CD14-positive monocyte (primary cell): ENCODE measurements around the gene ST3GAL3. TPM values are rescaled to one million over a fixed set of nuclear protein-coding genes. Genes with fewer than 3 reads are reported as not detected.
A peak's percentile ranks its signal among the peaks of the same experiment; 100 is the strongest.

ENCODE experiments used
- DNase-seq, 3 donors: peaks; one replicate each; pipeline ENCODE4 v3.0.0-alpha.2; 2011 to 2022
- H2AFZ ChIP-seq: 2 replicates; pipeline ENCODE4 v1.6.0; 2012; ENCODE audit warnings: mild to moderate bottlenecking, low read depth, low read length, inconsistent platforms; ENCODE audit not compliant: insufficient read depth, poor library complexity, severe bottlenecking
- H3K27ac ChIP-seq, 2 donors: 1 replicate in 1 of 2; 2 replicates in 1 of 2; pipeline ENCODE4 v1.5.1; 2012 to 2013; ENCODE audit warnings: low read length in 2 of 2, control low read depth in 1 of 2, inconsistent platforms in 1 of 2, low read depth in 1 of 2, mild to moderate bottlenecking in 1 of 2
- H3K27me3 ChIP-seq, 2 donors: one replicate each; pipeline versions ENCODE4 v1.6.0 to v1.6.1; 2011 to 2013; ENCODE audit warnings: low read length in 2 of 2; ENCODE audit not compliant: control insufficient read depth in 2 of 2, insufficient read depth in 2 of 2
- H3K36me3 ChIP-seq, 2 donors: replicated peaks in 1 of 2; 1 replicate in 1 of 2; 2 replicates in 1 of 2; pipeline versions ENCODE4 v1.5.1 to v1.6.1; 2012 to 2013; ENCODE audit warnings: low read length in 2 of 2, control low read depth in 1 of 2, inconsistent platforms in 1 of 2, mild to moderate bottlenecking in 1 of 2; ENCODE audit not compliant: insufficient read depth in 2 of 2, control insufficient read depth in 1 of 2
- H3K4me1 ChIP-seq, 2 donors: 1 replicate in 1 of 2; 2 replicates in 1 of 2; pipeline versions ENCODE4 v1.5.1 to v1.6.1; 2012 to 2013; ENCODE audit warnings: low read length in 2 of 2, control low read depth in 1 of 2, inconsistent platforms in 1 of 2, mild to moderate bottlenecking in 1 of 2, moderate library complexity in 1 of 2; ENCODE audit not compliant: insufficient read depth in 2 of 2, control insufficient read depth in 1 of 2
- H3K4me2 ChIP-seq: replicated peaks from 2 replicates; pipeline ENCODE3; 2012; ENCODE audit warnings: low read length, moderate library complexity, mild to moderate bottlenecking; ENCODE audit not compliant: poor library complexity, severe bottlenecking; ENCODE audit errors: extremely low read depth
- H3K4me3 ChIP-seq, 3 experiments: fragments of 200-600 bp in 1 of 3; sonication (generic) in 1 of 3; replicated peaks in 1 of 3; 1 replicate in 2 of 3; 2 replicates in 1 of 3; pipeline ENCODE4 v1.5.1; 2011 to 2013; ENCODE audit warnings: low read length in 3 of 3, mild to moderate bottlenecking in 3 of 3, control low read depth in 2 of 3, low read depth in 2 of 3, inconsistent platforms in 1 of 3, moderate library complexity in 1 of 3
- H3K79me2 ChIP-seq: 2 replicates; pipeline ENCODE4 v1.6.0; 2012; ENCODE audit warnings: mild to moderate bottlenecking, control low read depth, inconsistent platforms, low read length, moderate library complexity; ENCODE audit not compliant: insufficient read depth
- H3K9ac ChIP-seq: 2 replicates; pipeline ENCODE4 v1.6.0; 2017; ENCODE audit warnings: low read length, mild to moderate bottlenecking; ENCODE audit not compliant: insufficient read depth, poor library complexity, severe bottlenecking
- H3K9me3 ChIP-seq, 2 donors: replicated peaks in 1 of 2; 1 replicate in 1 of 2; 2 replicates in 1 of 2; pipeline versions ENCODE4 v1.5.1 to v1.6.1; 2012 to 2013; ENCODE audit warnings: low read length in 2 of 2, control low read depth in 1 of 2; ENCODE audit not compliant: control insufficient read depth in 1 of 2, insufficient read depth in 1 of 2
- H4K20me1 ChIP-seq: 2 replicates; pipeline ENCODE4 v1.6.0; 2012; ENCODE audit warnings: mild to moderate bottlenecking, low read length, control low read depth, moderate library complexity; ENCODE audit not compliant: insufficient read depth
- H3K27ac Mint-ChIP-seq, 7 donors: one replicate each; pipeline ENCODE4 v1.8.0; 2020; ENCODE audit warnings: mild to moderate bottlenecking in 7 of 7, mixed read lengths in 7 of 7, moderate library complexity in 6 of 7, inconsistent platforms in 2 of 7
- H3K27me3 Mint-ChIP-seq, 3 donors: one replicate each; pipeline ENCODE4 v1.8.0; 2021 to 2022; ENCODE audit warnings: low read depth in 3 of 3, mild to moderate bottlenecking in 3 of 3, mixed read lengths in 3 of 3, moderate library complexity in 3 of 3, inconsistent platforms in 1 of 3
- H3K36me3 Mint-ChIP-seq, 2 donors: one replicate each; pipeline ENCODE4 v1.8.0; 2020; ENCODE audit warnings: mixed read lengths in 2 of 2, inconsistent platforms in 1 of 2, mild to moderate bottlenecking in 1 of 2
- H3K4me1 Mint-ChIP-seq: one replicate; pipeline ENCODE4 v1.8.0; 2020; ENCODE audit warnings: mild to moderate bottlenecking, mixed read lengths
- H3K4me3 Mint-ChIP-seq, 2 donors: one replicate each; pipeline ENCODE4 v1.8.0; 2020; ENCODE audit warnings: mild to moderate bottlenecking in 2 of 2, mixed read lengths in 2 of 2, moderate library complexity in 1 of 2
- H3K9me3 Mint-ChIP-seq, 7 donors: one replicate each; pipeline ENCODE4 v1.8.0; 2020 to 2022; ENCODE audit warnings: mixed read lengths in 7 of 7, mild to moderate bottlenecking in 6 of 7, moderate library complexity in 6 of 7, inconsistent platforms in 2 of 7
- CTCF ChIP-seq: fragments of 200-600 bp; IDR thresholded peaks from one replicate; pipeline ENCODE4 v1.8.0; 2022; ENCODE audit warnings: antibody characterized with exemption, mild to moderate bottlenecking
- WGBS: methylation state at CpG from one replicate; pipeline ENCODE4 v1.1.5; 2013; ENCODE audit warnings: missing lambda C conversion rate; ENCODE audit not compliant: insufficient coverage; 5-methylcytosine and 5-hydroxymethylcytosine counted together
- intact Hi-C, 2 donors: fragments of 100-400 bp; cut with micrococcal nuclease; formaldehyde crosslinking; loops; one replicate each; pipeline versions ENCODE4 v1.15.0 to v1.15.1; 2023
- polyA plus RNA-seq, 3 donors: library from polyadenylated mRNA; depleted of rRNA in 1 of 3; unstranded in 2 of 3; stranded (reverse) in 1 of 3; fragments of 300-500 nt in 2 of 3; fragments of >200 nt in 1 of 3; fragmentation: Illumina TruSeq in 2 of 3; gene quantifications; 1 replicate in 2 of 3; 2 replicates in 1 of 3; pipeline ENCODE4 v1.2.3, GENCODE V29; 2012 to 2021

ST3GAL3 gene
- polyA plus RNA-seq, 3 donors: 1.6 to 4.5 (median 2.1) TPM

- intact Hi-C loops: loop anchor here in 1 of 2 donors (10.0 kb wide), 1 partner anchor 404 kb away; the partner anchor contains the start of gene PTPRF
- H3K4me1 Mint-ChIP-seq: peaks cover 38% of the 10 kb centered on the region
- H3K27ac Mint-ChIP-seq: no peak overlapping the region
- Histone ChIP-seq H3K4me3 (no peak overlapping the region), H3K9me3 (no peaks in the 10 kb centered on the region), H3K27me3 (no peaks in the 10 kb centered on the region), H3K27ac (no peak overlapping the region), H3K4me2 (no peak overlapping the region), H3K4me1 (peaks cover 23 to 27% of the 10 kb centered on the region in 2 donors), H3K79me2 (peaks cover 13% of the 10 kb centered on the region), H2AFZ (no peak overlapping the region), H4K20me1 (no peaks in the 10 kb centered on the region), H3K36me3 (no peaks in the 10 kb centered on the region), H3K9ac (no peak overlapping the region)
- TF ChIP-seq CTCF: no peak
- H3K4me3 Mint-ChIP-seq: peak overlapping the region in 1 of 2 donors; percentile 52
- peaks cover 0 to 4% of the 10 kb centered on the region in 2 donors for H3K36me3 Mint-ChIP-seq
- 95% methylated on average over 3 of the region's 3 CpGs for WGBS
- no peak for DNase-seq
- H3K27me3 Mint-ChIP-seq: peaks cover 2 to 10% (median 5%) of the 10 kb centered on the region in 3 donors
- H3K9me3 Mint-ChIP-seq: no peaks in the 10 kb centered on the region
These were observed 231.7 kb downstream of the ST3GAL3 start for GRCh38 chr1:43938892-43939587.

GRCh38 chr1:43942411-43942810 is 235.1 kb downstream of the ST3GAL3 start:
- H3K36me3 ChIP-seq: no peaks in the 10 kb centered on the region
- 74% methylated on average over 3 of the region's 3 CpGs for WGBS
- Mint-ChIP-seq H3K4me3 (no peak overlapping the region), H3K4me1 (peaks cover 37% of the 10 kb centered on the region), H3K9me3 (no peaks in the 10 kb centered on the region), H3K27me3 (peaks cover 0 to 2% (median 0%) of the 10 kb centered on the region in 3 donors), H3K36me3 (peaks cover 0 to 4% of the 10 kb centered on the region in 2 donors), H3K27ac (no peak overlapping the region)
- no peak overlapping the region for H3K27ac ChIP-seq
- no peak overlapping the region for H3K9ac ChIP-seq
- no peaks in the 10 kb centered on the region for H3K27me3 ChIP-seq
- no peak for DNase-seq
- no peaks in the 10 kb centered on the region for H4K20me1 ChIP-seq
- H3K4me2 ChIP-seq: no peak overlapping the region
- H3K4me3 ChIP-seq: no peak overlapping the region
- intact Hi-C loops: loop anchor here in 1 of 2 donors (10.0 kb wide), 1 partner anchor 288 kb away; the partner anchor contains the start of gene KDM4A
- peaks cover 6% of the 10 kb centered on the region for H3K79me2 ChIP-seq
- no peak for TF ChIP-seq CTCF
- no peaks in the 10 kb centered on the region for H3K9me3 ChIP-seq
- H2AFZ ChIP-seq: no peak overlapping the region
- H3K4me1 ChIP-seq: peaks cover 11 to 16% of the 10 kb centered on the region in 2 donors
